ENCODE results near the gene KLHDC9.

- TF ChIP-seq POLR2AphosphoS5 (IDR thresholded peaks at IDR 0.05; ENCODE audit: low read depth, low read length), result no peak
- no peak for TF ChIP-seq SIN3A (IDR thresholded peaks at IDR 0.05; ENCODE audit: borderline replicate concordance, insufficient read depth, low read length)
- no peak for TF ChIP-seq REST (IDR thresholded peaks at IDR 0.05; ENCODE audit: insufficient read depth in 1 of 2, low read depth in 2 of 2, low read length in 2 of 2)
- TF ChIP-seq TAF1 (IDR thresholded peaks at IDR 0.05; ENCODE audit: borderline replicate concordance, insufficient read depth, low read length), result no peak
These were observed at the start of gene KLHDC9 for GRCh38 chr1:161098210-161099068.

All from PFSK-1 (cell line).